ENCODE results near the gene MSI2. TPM values are rescaled to one million over a fixed set of nuclear protein-coding genes. Genes with fewer than 3 reads are reported as not detected.

MSI2 gene
- total and polyA plus RNA-seq, 8 donors = 35.0 to 49.5 (median 47.5) TPM

DNA sequence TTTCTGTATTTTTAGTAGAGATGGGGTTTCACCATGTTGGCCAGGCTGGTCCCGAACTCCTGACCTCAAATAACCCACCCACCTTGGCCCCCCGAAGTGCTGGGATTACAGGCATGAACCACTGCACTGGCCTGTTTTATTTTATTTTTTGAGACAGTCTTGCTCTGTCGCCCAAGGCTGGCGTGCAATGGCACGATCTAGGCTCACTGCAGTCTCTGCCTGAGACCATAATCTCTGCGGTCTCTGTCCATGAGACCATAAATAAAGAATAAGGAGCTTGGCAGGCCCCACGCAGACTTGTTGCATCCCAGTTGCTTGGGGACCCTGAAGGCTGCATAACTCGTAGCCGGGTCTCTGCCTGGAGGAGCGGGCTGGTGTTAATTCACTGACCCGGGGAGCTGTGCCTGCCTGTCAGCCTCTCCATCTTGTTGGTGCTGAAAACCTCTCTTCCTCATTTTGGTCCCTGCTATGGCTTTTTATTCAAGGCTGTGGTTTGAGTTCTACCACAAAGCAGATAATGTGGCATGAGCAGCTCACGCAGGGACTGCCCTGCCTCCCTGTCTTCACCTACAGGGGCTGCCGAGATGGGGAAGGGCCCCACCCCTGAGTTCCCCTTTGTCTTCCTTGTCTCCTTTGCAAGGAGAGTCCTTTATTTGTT lies 82.1 kb downstream of the MSI2 start:
- Histone ChIP-seq H3K4me1 (no peaks in the 10 kb centered on the region), H3K9me3 (no peaks in the 10 kb centered on the region), H3K27me3 (no peaks in the 10 kb centered on the region), H3K36me3 (no peaks in the 10 kb centered on the region), H3K4me3 (no peak overlapping the region), H3K27ac (no peak overlapping the region)
- DNase-seq (no peak), ATAC-seq (no peak)
- TF ChIP-seq, protein P1, sequence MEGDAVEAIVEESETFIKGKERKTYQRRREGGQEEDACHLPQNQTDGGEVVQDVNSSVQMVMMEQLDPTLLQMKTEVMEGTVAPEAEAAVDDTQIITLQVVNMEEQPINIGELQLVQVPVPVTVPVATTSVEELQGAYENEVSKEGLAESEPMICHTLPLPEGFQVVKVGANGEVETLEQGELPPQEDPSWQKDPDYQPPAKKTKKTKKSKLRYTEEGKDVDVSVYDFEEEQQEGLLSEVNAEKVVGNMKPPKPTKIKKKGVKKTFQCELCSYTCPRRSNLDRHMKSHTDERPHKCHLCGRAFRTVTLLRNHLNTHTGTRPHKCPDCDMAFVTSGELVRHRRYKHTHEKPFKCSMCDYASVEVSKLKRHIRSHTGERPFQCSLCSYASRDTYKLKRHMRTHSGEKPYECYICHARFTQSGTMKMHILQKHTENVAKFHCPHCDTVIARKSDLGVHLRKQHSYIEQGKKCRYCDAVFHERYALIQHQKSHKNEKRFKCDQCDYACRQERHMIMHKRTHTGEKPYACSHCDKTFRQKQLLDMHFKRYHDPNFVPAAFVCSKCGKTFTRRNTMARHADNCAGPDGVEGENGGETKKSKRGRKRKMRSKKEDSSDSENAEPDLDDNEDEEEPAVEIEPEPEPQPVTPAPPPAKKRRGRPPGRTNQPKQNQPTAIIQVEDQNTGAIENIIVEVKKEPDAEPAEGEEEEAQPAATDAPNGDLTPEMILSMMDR (IDR thresholded peaks at IDR 0.05) = no peak
- intact Hi-C loops (cut with DNase I) = no loop called here

DNA sequence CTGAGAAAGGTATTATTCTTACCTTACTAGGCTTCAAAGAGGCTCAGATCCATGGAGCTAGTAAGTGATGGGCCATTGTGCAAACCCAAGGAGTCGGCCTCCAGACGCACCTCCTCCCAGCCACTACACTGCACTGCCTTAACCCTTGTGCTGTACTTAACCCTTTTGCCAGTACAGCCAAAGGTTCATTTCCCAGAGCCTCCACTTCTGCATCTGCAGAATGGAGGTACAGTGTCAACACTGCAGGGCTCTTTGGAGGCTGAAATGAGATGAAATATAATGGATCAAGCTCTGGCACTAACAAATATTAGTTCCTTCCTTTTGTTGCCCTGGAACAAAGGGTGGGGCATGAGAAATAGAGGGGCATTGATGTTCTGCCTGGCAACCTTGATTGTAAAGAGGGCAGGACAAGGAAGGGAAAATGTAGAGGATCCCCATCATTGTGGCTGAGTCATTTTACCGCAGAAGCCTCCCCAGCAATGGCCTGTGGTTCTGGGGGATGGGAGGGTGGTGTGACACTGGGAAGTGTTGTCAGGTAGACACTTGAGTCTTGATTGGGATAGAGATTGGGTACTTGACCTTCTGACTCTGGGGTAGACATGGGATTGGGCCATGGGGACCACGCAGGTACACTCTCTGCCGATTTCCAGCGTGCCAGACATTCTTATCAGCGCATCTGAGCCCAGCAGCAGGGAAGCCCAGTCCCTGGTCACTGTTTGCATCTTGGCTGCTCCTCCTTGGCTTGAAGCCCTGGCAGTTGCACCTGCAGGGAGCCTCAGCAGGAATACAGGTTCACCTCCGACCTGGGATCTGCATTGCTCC lies 84.0 kb downstream of the MSI2 start:
- intact Hi-C loops (cut with DNase I) = no loop called here
- H3K36me3 ChIP-seq = no peaks in the 10 kb centered on the region
- H3K4me1 ChIP-seq = no peaks in the 10 kb centered on the region
- H3K9me3 ChIP-seq = no peaks in the 10 kb centered on the region
- TF ChIP-seq, protein P1 (IDR thresholded peaks at IDR 0.05) = no peak
- DNase-seq (no peak), ATAC-seq (no peak)
- no peaks in the 10 kb centered on the region for H3K27me3 ChIP-seq
- H3K27ac ChIP-seq = no peak overlapping the region
- no peak overlapping the region for H3K4me3 ChIP-seq

DNA sequence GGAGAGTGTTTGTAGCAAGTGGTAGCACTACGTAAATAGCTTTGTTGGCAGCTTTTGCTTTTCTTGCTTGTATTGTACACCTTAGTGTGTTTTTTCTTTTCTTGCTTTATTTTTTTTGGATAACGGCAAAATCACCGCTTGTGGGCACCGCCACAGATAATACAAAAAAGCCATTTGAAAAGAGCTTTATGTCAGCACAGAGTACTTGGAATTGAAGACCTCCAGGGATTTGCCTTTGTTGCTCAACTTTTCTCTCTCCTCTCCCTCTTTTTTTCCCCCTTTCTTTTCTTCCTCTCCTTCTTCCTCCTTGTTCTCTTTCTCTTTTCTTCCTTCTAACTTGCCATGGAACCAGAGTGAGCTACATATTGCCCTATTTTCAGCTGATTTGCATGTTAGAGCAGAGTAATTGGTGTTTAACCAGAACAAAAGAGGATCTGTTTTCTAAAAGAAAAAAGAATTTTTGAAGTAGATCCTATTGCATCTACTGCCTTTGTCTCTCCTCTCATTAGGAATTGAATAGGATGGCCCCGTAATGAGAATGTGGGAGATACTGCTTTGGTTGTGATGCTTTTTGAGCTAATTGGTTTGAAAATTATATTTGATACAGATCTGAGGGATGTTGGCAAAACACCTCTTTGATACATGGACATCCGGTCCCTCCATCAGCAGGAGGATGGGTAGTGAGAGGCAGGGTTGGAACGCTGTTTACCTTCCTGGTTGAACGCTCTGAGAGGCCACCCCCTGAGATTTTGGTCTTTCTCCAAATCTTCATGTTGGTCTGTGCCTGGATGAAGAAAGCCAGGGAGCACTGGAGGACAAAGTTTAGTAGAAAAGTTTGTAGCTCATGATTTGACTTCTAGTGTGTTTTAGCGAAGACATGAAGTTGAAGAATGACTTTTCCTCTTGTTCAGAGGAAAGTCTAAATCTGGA lies 85.6 kb downstream of the MSI2 start:
- Histone ChIP-seq H3K4me1 (no peaks in the 10 kb centered on the region), H3K36me3 (no peaks in the 10 kb centered on the region), H3K4me3 (no peak overlapping the region), H3K27me3 (no peaks in the 10 kb centered on the region), H3K9me3 (no peaks in the 10 kb centered on the region), H3K27ac (no peak overlapping the region)
- DNase-seq = no peak
- TF ChIP-seq, protein P1 (IDR thresholded peaks at IDR 0.05) = no peak
- intact Hi-C loops (cut with DNase I) = no loop called here
- no peak for ATAC-seq

DNA sequence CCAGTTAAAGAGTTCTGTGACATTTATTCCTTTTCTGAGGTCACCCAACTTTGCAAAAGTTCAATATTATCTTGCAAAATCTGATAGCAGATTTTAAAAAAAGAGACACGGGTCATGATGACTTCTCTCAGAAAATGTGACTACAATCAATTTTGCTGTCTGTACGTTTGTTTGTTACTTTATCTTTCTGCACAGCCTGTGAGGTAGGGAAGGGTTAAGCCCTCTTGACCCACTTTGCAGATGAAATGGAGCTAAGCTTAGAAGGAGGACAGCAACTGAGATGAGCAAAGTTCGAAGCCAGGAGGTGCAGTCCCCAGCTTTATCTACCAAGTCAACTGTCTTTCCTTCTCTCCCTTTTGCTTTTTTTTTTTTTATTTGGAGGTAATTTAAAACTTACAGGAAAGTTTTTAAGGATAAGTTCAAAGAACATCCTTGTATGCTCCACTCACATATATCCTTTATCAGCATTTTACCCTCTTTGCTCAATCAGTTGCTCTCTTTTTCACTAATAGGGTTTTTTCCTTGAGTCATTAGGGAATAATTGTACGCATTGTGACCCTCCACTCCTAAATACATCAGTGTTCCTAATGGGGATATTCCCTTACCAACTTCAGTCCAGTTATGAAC lies 86.8 kb downstream of the MSI2 start:
- no peak overlapping the region for H3K27ac ChIP-seq
- H3K4me1 ChIP-seq = no peaks in the 10 kb centered on the region
- H3K4me3 ChIP-seq = no peak overlapping the region
- no peaks in the 10 kb centered on the region for H3K27me3 ChIP-seq
- intact Hi-C loops (cut with DNase I) = no loop called here
- TF ChIP-seq, protein P1 (IDR thresholded peaks at IDR 0.05) = no peak
- H3K36me3 ChIP-seq = no peaks in the 10 kb centered on the region
- ATAC-seq (no peak), DNase-seq (no peak)
- H3K9me3 ChIP-seq = no peaks in the 10 kb centered on the region

Data from left lung (tissue), 10 donors.